SK-N-SH (cell line): ENCODE measurements around the gene BDKRB2.

Experiments
- CTCF ChIP-seq: fragments of 200-600 bp; sonication (generic); IDR thresholded peaks from 2 replicates; pipeline ENCODE4 v1.6.1; 2017; ENCODE audit warnings: antibody characterized with exemption, mild to moderate bottlenecking, moderate library complexity
- JUND ChIP-seq: IDR thresholded peaks from 2 replicates; pipeline ENCODE4 v1.4.0; 2012
- POLR2AphosphoS5 ChIP-seq: IDR thresholded peaks from 2 replicates; pipeline ENCODE4 v1.6.1; 2012; ENCODE audit warnings: low read depth, low read length
- TF ChIP-seq, protein P1 (sequence below): IDR thresholded peaks from 2 replicates; pipeline ENCODE4 v1.4.0; 2012; ENCODE audit warnings: low read depth
- TF ChIP-seq, protein P2 (sequence below): IDR thresholded peaks from 2 replicates; pipeline ENCODE4 v1.4.0; 2012; ENCODE audit warnings: low read depth, borderline replicate concordance

DNA sequence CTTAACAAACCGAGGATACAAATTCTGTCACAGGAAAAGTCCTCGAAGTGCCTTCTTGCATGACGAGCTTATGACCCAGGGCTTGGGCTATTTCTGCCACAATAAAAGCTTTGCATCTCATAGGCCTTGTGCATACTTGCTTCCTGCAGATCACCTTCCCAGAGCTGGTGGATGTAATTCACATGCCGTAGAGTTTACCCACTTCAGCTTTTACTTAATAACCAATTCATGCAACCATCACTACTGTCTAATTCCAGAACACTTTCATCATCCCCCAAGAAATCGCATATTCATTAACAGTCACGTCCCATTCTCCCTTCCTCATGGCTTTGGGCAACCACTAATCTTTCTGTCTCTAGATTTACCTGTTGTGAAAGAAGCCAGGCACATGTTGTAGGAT is 42.4 kb downstream of the BDKRB2 start:
- TF ChIP-seq JUND (no peak), CTCF (no peak), POLR2AphosphoS5 (no peak)
- TF ChIP-seq, protein P1, sequence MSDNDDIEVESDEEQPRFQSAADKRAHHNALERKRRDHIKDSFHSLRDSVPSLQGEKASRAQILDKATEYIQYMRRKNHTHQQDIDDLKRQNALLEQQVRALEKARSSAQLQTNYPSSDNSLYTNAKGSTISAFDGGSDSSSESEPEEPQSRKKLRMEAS = no peak
- TF ChIP-seq, protein P2, sequence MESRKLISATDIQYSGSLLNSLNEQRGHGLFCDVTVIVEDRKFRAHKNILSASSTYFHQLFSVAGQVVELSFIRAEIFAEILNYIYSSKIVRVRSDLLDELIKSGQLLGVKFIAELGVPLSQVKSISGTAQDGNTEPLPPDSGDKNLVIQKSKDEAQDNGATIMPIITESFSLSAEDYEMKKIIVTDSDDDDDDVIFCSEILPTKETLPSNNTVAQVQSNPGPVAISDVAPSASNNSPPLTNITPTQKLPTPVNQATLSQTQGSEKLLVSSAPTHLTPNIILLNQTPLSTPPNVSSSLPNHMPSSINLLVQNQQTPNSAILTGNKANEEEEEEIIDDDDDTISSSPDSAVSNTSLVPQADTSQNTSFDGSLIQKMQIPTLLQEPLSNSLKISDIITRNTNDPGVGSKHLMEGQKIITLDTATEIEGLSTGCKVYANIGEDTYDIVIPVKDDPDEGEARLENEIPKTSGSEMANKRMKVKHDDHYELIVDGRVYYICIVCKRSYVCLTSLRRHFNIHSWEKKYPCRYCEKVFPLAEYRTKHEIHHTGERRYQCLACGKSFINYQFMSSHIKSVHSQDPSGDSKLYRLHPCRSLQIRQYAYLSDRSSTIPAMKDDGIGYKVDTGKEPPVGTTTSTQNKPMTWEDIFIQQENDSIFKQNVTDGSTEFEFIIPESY = no peak
